Left kidney (tissue), 1 donor: ENCODE data around the gene SPRR3. TPM values are rescaled to one million over a fixed set of nuclear protein-coding genes. Genes with fewer than 3 reads are reported as not detected.

Experiments used
- polyA plus RNA-seq: library from polyadenylated mRNA; unstranded; fragments of 120-200 nt; gene quantifications from one replicate; pipeline ENCODE4 v1.2.1, GENCODE V29; 2013; ENCODE audit not compliant: insufficient read length

SPRR3 gene
- polyA plus RNA-seq, 1 donor: not detected

Other genes starting within 250 kb of the SPRR3 start
- not detected for gene KPRP, start 243.7 kb upstream of the SPRR3 start, polyA plus RNA-seq
- gene LCE1F, start 226.6 kb upstream of the SPRR3 start, polyA plus RNA-seq: not detected
- not detected for gene LCE1E, start 215.5 kb upstream of the SPRR3 start, polyA plus RNA-seq
- not detected for gene LCE1D, start 205.0 kb upstream of the SPRR3 start, polyA plus RNA-seq
- not detected for gene LCE1C, start 195.1 kb upstream of the SPRR3 start, polyA plus RNA-seq
- not detected for gene LCE1B, start 189.8 kb upstream of the SPRR3 start, polyA plus RNA-seq
- gene LCE1A, start 174.3 kb upstream of the SPRR3 start, polyA plus RNA-seq: not detected
- not detected for gene LCE6A, start 158.9 kb upstream of the SPRR3 start, polyA plus RNA-seq
- gene LCE7A, start 141.8 kb upstream of the SPRR3 start, polyA plus RNA-seq: not detected
- gene SMCP, start 123.4 kb upstream of the SPRR3 start, polyA plus RNA-seq: not detected
- 0.23 TPM for gene IVL, start 93.2 kb upstream of the SPRR3 start, polyA plus RNA-seq
- not detected for gene SPRR5, start 54.5 kb upstream of the SPRR3 start, polyA plus RNA-seq
- not detected for gene SPRR4, start 31.1 kb upstream of the SPRR3 start, polyA plus RNA-seq
- gene SPRR1A, start 17.7 kb upstream of the SPRR3 start, polyA plus RNA-seq: not detected
- not detected for gene SPRR1B, start 29.5 kb downstream of the SPRR3 start, polyA plus RNA-seq
- gene SPRR2D, start 39.4 kb downstream of the SPRR3 start, polyA plus RNA-seq: not detected
- gene SPRR2A, start 55.8 kb downstream of the SPRR3 start, polyA plus RNA-seq: not detected
- not detected for gene SPRR2B, start 69.9 kb downstream of the SPRR3 start, polyA plus RNA-seq
- gene SPRR2E, start 92.8 kb downstream of the SPRR3 start, polyA plus RNA-seq: not detected
- gene SPRR2F, start 111.8 kb downstream of the SPRR3 start, polyA plus RNA-seq: not detected
- not detected for gene SPRR2G, start 149.1 kb downstream of the SPRR3 start, polyA plus RNA-seq
- gene LELP1, start 201.7 kb downstream of the SPRR3 start, polyA plus RNA-seq: not detected
- not detected for gene PRR9, start 215.8 kb downstream of the SPRR3 start, polyA plus RNA-seq